RPMI8226 (cell line): ENCODE results near the gene RNU6-7.

Experiments
- DNase-seq: peaks from one replicate; pipeline ENCODE4 v3.0.0-alpha.2; 2015

RNU6-7 gene

GRCh38 chr14:32201816-32202490 is at the start of gene RNU6-7:
TSS of gene RNU6-7 (plus strand) at chr14:32202045.
- no peak for DNase-seq

- no peak for DNase-seq
Measured at GRCh38 chr14:32166029-32166428, 35.8 kb upstream of the RNU6-7 start.

DNA sequence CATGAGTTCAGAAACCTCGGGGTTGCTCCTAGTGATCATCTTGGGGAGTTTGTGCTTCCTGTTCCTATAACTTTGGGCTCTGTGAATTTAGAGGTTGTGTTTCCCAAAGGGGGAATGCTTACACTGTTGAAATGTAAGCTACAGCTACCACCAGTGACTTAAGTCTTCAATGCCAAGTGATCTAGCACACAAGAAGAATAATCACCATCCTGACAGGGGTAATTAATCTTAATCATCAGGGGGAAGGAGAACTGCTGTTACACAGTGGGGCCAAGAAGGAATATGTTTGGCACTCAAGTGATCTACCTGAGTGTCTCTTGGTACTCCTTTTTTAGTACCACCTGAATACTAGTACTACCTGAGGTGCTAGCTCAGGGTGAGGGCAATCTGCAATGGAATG is 34.9 kb upstream of the RNU6-7 start:
- no peak for DNase-seq

- DNase-seq = no peak
Measured at GRCh38 chr14:32167907-32168306, 33.9 kb upstream of the RNU6-7 start.

- no peak for DNase-seq
Measured at GRCh38 chr14:32169191-32169590, 32.7 kb upstream of the RNU6-7 start.

DNA sequence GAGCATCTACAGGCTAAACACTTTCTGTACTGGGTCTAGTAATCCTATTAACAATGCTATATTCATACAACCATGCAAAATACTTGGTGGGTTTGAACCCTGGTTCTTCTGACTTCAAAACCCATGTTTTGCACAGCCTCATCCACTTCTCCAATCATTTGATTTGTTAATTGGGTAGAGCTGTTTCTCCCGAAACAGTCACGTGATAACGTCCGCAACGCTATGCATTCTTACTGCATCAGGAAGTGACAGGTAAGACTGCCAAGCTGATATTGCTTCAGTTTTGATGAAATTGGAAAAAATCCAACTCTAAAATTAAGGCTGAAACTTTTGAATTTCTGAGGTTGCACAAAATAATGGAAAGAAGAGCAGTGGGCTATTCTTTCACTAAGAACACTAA is 30.4 kb upstream of the RNU6-7 start:
- peak; percentile 17 for DNase-seq

DNA sequence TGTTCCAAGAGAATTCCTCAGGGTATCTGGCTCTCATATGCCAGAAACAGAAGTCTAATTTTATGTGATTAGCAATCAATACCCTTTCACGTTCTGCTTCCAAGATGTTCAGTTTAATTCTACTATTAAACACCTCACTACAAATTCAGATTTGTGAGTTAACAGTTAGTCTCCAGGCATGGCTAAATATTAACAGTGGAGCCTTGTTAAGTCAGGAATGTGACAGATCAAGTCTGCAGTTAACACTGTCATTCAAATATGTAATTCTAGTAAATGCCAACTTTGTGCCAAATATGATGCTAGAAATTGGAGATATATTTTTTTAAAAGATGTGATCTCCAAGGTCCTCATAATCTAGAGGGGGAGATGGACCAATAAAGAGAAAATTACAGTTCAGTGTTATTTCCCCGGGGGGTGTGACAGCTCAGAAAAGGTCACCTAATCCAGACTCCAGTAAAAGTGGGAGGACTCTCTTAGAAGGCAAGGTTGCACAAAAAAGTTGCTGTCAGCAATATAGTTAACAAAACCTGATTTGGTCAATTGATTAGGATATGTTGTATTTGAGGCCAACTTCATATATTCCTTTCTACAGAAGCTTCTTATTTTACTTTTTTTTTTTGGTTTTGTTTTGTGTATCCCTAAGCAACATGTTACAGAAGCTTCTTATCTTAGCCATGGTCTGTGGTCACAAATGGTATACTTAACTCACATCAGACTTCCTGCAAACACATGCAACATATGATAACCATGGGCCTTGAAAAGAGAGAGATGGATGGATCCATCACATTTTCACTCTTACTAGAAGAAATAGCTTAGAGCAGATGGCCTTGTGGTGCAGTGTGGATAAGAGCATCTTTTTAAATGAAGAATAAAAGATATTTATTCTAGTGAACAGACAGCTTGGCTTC is 18.4 kb upstream of the RNU6-7 start:
- no peak for DNase-seq

DNA sequence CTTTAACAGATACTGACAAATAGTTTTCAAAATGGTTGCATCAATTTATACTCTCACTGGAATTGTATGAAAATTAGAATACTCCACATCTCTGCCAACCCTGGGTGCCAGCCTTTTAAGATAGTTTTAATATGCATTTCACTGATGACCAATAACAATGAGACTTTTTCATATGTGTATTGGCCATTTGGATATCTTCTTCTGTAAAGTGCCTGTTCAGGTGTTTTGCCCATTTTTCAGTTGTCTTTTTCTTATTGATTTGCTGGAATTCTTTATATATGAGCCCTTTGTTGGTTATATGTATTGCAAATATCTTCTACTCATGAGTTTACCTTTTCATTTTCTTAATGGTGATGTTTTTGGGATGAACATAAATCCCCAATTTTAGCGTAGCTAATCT is 16.7 kb upstream of the RNU6-7 start:
- DNase-seq = no peak

- DNase-seq = no peak
Measured at GRCh38 chr14:32186248-32186647, 15.6 kb upstream of the RNU6-7 start.

DNA sequence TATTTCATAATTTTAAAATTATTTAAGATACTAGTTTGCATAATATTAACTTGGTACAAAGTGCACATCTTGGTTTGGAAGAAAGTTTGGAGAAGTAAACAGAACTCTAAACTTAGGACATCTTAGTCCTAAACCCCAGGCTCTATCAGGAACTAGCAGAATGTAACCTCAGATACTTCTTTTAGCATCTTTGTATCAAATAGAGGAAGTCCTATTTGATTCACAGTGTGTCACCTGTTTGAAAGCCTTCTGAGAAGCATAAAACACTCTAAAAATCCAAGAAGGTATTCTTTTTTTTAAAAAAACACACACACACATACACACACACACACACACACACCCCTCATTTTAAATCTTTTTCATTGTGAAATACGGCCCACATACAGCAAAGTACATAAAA is 12.0 kb upstream of the RNU6-7 start:
- DNase-seq = no peak

DNA sequence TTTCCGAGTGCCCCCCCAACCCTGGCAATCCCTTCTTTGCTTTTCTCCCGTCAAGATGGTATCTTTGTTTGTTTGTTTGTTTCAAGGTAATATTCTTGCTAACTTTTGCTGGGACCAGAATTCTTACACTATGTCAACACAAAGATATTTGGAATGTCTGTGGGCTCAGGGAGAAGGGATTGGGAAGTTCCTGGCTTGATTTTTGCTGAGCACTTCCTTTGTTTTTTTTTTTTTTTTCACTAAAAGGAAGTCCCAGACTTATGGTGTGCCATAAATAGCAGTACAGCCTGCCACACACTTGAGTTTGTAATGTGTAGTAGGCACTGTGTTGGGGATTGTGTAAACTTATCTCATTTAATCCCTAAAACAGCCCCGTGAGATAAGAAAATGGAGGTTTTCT is 11.2 kb upstream of the RNU6-7 start:
- no peak for DNase-seq

- DNase-seq = no peak
Measured at GRCh38 chr14:32192712-32193373, 9.0 kb upstream of the RNU6-7 start.

DNA sequence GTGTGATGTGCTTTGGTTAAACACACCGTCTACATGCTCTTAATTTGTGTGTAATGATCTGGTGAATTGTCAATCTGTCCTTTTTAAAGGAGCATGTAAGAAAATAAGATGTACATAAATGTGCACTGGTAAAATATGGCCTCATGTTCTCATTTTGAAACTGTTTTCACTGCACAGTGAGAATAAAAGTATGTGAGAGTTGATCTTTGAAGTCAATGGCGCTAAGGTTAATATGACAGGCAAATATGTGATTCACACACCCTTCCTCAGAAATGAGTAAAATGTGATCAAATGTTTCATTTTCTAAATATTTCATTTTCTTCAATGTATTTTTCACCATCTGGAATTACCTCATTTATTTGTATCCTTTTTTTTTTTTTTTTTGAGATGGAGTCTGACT is 8.3 kb upstream of the RNU6-7 start:
- DNase-seq = no peak

GRCh38 chr14:32195636-32196035 is 6.2 kb upstream of the RNU6-7 start:
- no peak for DNase-seq

- peak; percentile 63 for DNase-seq
Measured at GRCh38 chr14:32197919-32198318, 3.9 kb upstream of the RNU6-7 start.

GRCh38 chr14:32200368-32201192 is 1.3 kb upstream of the RNU6-7 start:
- peak; percentile 39 for DNase-seq

GRCh38 chr14:32201193-32201815 is 541 bp upstream of the RNU6-7 start:
- peak; percentile 92 for DNase-seq

DNA sequence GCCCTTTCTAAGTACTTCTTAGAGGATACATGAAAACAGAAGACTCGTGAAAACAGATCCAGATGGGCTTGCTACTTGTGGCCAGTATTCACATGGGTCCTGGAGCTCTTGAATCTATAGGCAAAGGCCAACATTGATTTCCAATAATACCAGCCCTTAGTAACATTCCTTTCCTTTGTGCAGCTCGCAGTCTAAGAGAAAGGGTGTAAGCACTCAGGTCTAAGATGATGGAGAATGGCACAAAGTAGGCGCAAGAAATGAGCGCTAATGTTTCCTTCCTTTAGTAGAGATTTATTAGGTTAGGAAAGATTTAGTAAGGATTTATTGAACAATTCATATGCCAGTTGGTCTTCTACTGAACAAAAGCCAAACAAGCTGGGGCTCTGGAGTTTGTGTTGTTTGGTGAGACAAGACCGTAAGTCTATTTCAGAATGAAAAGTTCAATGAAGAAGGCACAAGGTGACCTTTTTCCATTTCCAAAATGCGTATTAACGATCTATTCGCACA is 699 bp downstream of the RNU6-7 start:
- DNase-seq = no peak

GRCh38 chr14:32202998-32203882 is 1.4 kb downstream of the RNU6-7 start, which contains the start of gene RNU6-8:
TSS of gene RNU6-8 (minus strand) at chr14:32203269.
- DNase-seq = peak; percentile 83

DNA sequence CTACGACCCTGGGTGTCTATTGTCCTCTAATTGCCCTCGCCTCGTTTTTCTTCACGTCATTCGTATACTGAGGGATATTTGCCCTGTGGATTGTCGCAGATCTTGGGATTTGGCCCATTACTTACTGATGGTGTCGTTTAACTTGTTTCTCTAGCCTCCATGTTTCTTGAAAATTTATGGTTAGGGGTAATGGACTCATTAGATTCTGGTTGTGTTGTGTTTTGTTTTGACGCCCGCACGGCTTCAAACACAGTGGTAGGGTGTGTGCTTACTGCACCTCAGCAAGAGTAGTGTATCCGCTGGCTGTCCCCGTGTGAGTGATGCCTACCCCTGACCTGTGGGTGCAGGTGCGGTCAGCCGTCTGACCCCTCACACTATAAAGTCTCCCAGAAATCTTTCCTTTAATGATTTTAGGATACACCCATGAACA is 2.1 kb downstream of the RNU6-7 start:
- no peak for DNase-seq

- no peak for DNase-seq
Measured at GRCh38 chr14:32205554-32205953, 3.7 kb downstream of the RNU6-7 start.
